ENCODE results near the gene ASB2. TPM values are rescaled to one million over a fixed set of nuclear protein-coding genes. Genes with fewer than 3 reads are reported as not detected.

The ASB2 gene
- total RNA-seq, 1 donor from 2014 or later = 251 TPM

DNA sequence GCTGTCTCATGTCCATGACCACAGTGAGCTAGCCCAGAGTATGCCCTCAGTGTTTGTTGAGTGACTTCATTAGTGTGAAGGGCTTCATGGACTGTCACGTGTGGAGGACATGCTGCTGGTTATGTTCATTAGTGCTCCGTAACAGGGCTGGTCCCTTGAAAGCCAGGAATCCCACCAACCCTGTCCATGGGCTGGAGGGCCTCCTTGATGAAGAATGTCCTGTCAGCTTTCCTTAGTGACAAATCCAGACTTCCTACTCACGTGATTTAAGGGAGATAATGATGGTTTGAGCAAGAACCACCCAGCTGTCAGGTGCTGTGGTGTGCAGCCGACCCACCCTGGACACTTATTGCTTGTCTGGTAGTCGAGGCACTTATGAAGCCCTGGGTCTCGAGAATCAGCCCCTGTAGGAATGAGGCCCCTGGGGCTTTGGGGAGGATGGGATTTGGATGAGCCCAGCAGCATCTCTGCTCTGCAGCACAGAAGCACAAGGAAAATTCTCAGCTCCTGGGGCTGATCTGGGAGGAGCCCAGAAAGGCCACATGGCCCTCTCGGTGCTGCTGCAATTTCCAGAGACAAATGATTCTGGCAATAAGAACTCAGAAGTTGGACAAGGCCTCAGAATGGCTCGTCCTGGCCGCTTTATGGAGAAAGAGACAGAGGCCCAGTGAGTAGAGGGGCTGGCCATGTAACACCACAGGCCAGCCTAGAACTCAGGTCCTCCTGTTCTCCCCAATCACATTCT is 86.5 kb downstream of the ASB2 start:
- no peak for DNase-seq
- Histone ChIP-seq H3K4me1 (peaks cover 7% of the 10 kb centered on the region), H3K36me3 (no peaks in the 10 kb centered on the region), H3K4me3 (no peak overlapping the region), H3K9me3 (replicated peaks) (no peaks in the 10 kb centered on the region), H3K27me3 (ENCODE audit: low read depth) (peaks cover 41% of the 10 kb centered on the region), H3K27ac (replicated peaks) (no peak overlapping the region)
- intact Hi-C loops (cut with micrococcal nuclease) = loop anchor here (5.0 kb wide), 1 partner anchor 238 kb away; no protein-coding TSS in a partner anchor
- TF ChIP-seq, protein P1, sequence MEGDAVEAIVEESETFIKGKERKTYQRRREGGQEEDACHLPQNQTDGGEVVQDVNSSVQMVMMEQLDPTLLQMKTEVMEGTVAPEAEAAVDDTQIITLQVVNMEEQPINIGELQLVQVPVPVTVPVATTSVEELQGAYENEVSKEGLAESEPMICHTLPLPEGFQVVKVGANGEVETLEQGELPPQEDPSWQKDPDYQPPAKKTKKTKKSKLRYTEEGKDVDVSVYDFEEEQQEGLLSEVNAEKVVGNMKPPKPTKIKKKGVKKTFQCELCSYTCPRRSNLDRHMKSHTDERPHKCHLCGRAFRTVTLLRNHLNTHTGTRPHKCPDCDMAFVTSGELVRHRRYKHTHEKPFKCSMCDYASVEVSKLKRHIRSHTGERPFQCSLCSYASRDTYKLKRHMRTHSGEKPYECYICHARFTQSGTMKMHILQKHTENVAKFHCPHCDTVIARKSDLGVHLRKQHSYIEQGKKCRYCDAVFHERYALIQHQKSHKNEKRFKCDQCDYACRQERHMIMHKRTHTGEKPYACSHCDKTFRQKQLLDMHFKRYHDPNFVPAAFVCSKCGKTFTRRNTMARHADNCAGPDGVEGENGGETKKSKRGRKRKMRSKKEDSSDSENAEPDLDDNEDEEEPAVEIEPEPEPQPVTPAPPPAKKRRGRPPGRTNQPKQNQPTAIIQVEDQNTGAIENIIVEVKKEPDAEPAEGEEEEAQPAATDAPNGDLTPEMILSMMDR (IDR thresholded peaks at IDR 0.05; ENCODE audit: borderline replicate concordance) = no peak

DNA sequence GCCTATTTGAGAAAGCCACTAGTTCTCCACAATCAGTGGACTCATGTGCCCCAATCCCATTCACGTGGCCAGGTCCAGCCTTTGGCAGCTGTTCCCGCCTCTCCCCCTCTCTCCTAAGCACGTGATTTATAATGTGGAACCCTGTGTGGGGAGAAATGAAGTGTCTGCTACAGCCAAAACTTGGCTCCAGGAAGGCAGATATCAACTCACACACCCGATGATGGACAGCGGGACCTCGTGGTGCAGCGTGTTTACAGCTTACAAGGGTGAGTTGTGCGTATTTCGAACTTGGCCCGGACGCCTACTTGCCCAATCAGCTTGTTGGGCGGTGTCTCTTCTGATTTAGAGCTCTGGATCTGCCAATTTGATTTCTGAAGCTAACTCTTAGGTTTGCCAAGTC is 87.4 kb downstream of the ASB2 start:
- no peak overlapping the region for H3K4me3 ChIP-seq
- no peak overlapping the region for H3K27ac ChIP-seq (replicated peaks)
- H3K9me3 ChIP-seq (replicated peaks) = no peaks in the 10 kb centered on the region
- TF ChIP-seq, protein P1 (IDR thresholded peaks at IDR 0.05; ENCODE audit: borderline replicate concordance) = no peak
- peaks cover 42% of the 10 kb centered on the region for H3K27me3 ChIP-seq (ENCODE audit: low read depth)
- DNase-seq = no peak
- peaks cover 7% of the 10 kb centered on the region for H3K4me1 ChIP-seq
- no peaks in the 10 kb centered on the region for H3K36me3 ChIP-seq
- intact Hi-C loops (cut with micrococcal nuclease) = no loop called here

DNA sequence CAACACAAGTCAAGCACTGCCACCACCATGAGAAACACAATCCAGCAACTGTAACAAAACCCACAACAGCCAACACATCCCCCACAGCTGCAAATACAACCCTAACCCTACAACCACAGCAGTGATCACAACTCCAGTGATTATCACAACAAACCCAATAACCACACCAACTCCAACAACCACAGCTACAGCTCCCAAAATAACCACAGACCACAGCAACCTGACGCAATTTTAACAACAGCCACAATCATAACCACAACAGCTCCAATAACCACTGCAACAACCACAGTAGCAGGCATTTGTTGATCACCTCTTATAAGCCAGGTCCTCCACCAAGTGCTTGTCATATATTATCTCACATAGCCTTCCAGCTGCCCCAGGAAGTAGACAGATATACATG is 91.4 kb downstream of the ASB2 start:
- peaks cover 44% of the 10 kb centered on the region for H3K27me3 ChIP-seq (ENCODE audit: low read depth)
- TF ChIP-seq, protein P1 (IDR thresholded peaks at IDR 0.05; ENCODE audit: borderline replicate concordance) = no peak
- no peak for DNase-seq
- H3K27ac ChIP-seq (replicated peaks) = no peak overlapping the region
- intact Hi-C loops (cut with micrococcal nuclease) = no loop called here
- H3K9me3 ChIP-seq (replicated peaks) = peaks cover 4% of the 10 kb centered on the region
- H3K4me1 ChIP-seq = peaks cover 3% of the 10 kb centered on the region
- no peaks in the 10 kb centered on the region for H3K36me3 ChIP-seq
- H3K4me3 ChIP-seq = no peak overlapping the region

Small RNAs within 50 kb of the gene (microRNA-seq; reads per million reads assigned to microRNA genes)
- gene MIR4506 = 0.94 reads per million

Other genes starting within 250 kb of the ASB2 start
- 7.3 TPM for gene PRIMA1, start 188.1 kb downstream of the ASB2 start, total RNA-seq
- gene FAM181A, start 49.2 kb downstream of the ASB2 start, total RNA-seq = not detected
- 1.2 TPM for gene CCDC197, start 20.7 kb upstream of the ASB2 start, total RNA-seq
- 0.27 TPM for gene OTUB2, start 49.8 kb upstream of the ASB2 start, total RNA-seq
- gene DDX24, start 104.6 kb upstream of the ASB2 start, total RNA-seq = 208 TPM
- gene IFI27L1, start 104.7 kb upstream of the ASB2 start, total RNA-seq = 8.9 TPM
- gene IFI27, start 134.2 kb upstream of the ASB2 start, total RNA-seq = 130 TPM
- 56.6 TPM for gene IFI27L2, start 153.0 kb upstream of the ASB2 start, total RNA-seq
- gene PPP4R4, start 197.8 kb upstream of the ASB2 start, total RNA-seq = not detected

All from left ventricle myocardium inferior (tissue), 1 donor.